ENCODE measurements around the gene HOXA9.

Gene HOXA9

GRCh38 chr7:27154901-27155815, 10.2 kb downstream of the HOXA9 start:
- DNase-seq (ENCODE audit: low read depth in 1 of 2, low spot score in 1 of 2), result no peak

GRCh38 chr7:27154369-27154768, 11.0 kb downstream of the HOXA9 start:
- DNase-seq (ENCODE audit: low read depth in 1 of 2, low spot score in 1 of 2), result no peak

- DNase-seq (ENCODE audit: low read depth in 1 of 2, low spot score in 1 of 2), result no peak
Measured at GRCh38 chr7:27153526-27153925, 11.8 kb downstream of the HOXA9 start.

GRCh38 chr7:27152816-27153442, 12.4 kb downstream of the HOXA9 start:
- DNase-seq (ENCODE audit: low read depth in 1 of 2, low spot score in 1 of 2), result no peak

GRCh38 chr7:27151931-27152815, 13.2 kb downstream of the HOXA9 start, which contains the start of gene HOXA3:
HOXA3 (minus strand) TSS chr7:27152583; CDS start chr7:27110640, 41,943 bp downstream.
- DNase-seq (ENCODE audit: low read depth in 1 of 2, low spot score in 1 of 2), result no peak

- no peak for DNase-seq (ENCODE audit: low read depth in 1 of 2, low spot score in 1 of 2)
Measured at GRCh38 chr7:27151341-27151930, 13.9 kb downstream of the HOXA9 start.

GRCh38 chr7:27150568-27151340, 14.6 kb downstream of the HOXA9 start:
- peak in 1 of 2 donors; percentile 37 for DNase-seq (ENCODE audit: low read depth in 1 of 2, low spot score in 1 of 2)

- no peak for DNase-seq (ENCODE audit: low read depth in 1 of 2, low spot score in 1 of 2)
Measured at GRCh38 chr7:27149842-27150567, 15.3 kb downstream of the HOXA9 start.

- DNase-seq (ENCODE audit: low read depth in 1 of 2, low spot score in 1 of 2), result no peak
Measured at GRCh38 chr7:27148756-27149641, 16.3 kb downstream of the HOXA9 start.

- no peak for DNase-seq (ENCODE audit: low read depth in 1 of 2, low spot score in 1 of 2)
Measured at GRCh38 chr7:27148031-27148755, 17.1 kb downstream of the HOXA9 start.

- no peak for DNase-seq (ENCODE audit: low read depth in 1 of 2, low spot score in 1 of 2)
Measured at GRCh38 chr7:27147199-27148030, 17.9 kb downstream of the HOXA9 start, which contains the start of gene HOXA6. HOXA6 (minus strand) TSS chr7:27147774; CDS start chr7:27147749, 25 bp downstream.

GRCh38 chr7:27146491-27147198, 18.7 kb downstream of the HOXA9 start:
- DNase-seq (ENCODE audit: low read depth in 1 of 2, low spot score in 1 of 2), result no peak

- no peak for DNase-seq (ENCODE audit: low read depth in 1 of 2, low spot score in 1 of 2)
Measured at GRCh38 chr7:27145914-27146412, 19.4 kb downstream of the HOXA9 start.

- no peak for DNase-seq (ENCODE audit: low read depth in 1 of 2, low spot score in 1 of 2)
Measured at GRCh38 chr7:27145165-27145913, 20.0 kb downstream of the HOXA9 start.

GRCh38 chr7:27144781-27145164, 20.6 kb downstream of the HOXA9 start:
- DNase-seq (ENCODE audit: low read depth in 1 of 2, low spot score in 1 of 2), result no peak

Data from activated CD4-positive, alpha-beta T cell treated with anti-CD3 and anti-CD28 coated beads, Interleukin-2, amount 50 U/mL, for 24 hours (primary cell).